Activated CD8-positive, alpha-beta memory T cell treated with anti-CD3 and anti-CD28 coated beads for 36 hours (primary cell): ENCODE data around the gene IL10RB. TPM values are rescaled to one million over a fixed set of nuclear protein-coding genes. Genes with fewer than 3 reads are reported as not detected.

Experiments
- CTCF ChIA-PET: fragments of 350-600 bp; sonication (Branson Sonifier 250); formaldehyde crosslinking; loops from one replicate; lab custom pipeline; 2021; ENCODE audit warnings: antibody characterized with exemption; lab: Charles Lee
- POLR2A ChIA-PET: fragments of 350-600 bp; sonication (Branson Sonifier 250); formaldehyde crosslinking; loops from one replicate; lab custom pipeline; 2021; ENCODE audit warnings: antibody characterized with exemption; lab: Charles Lee
- total RNA-seq, 2 experiments: library from RNA; stranded (reverse); gene quantifications; one replicate each; pipeline ENCODE4 v1.2.3, GENCODE V29; 2021

The IL10RB gene
- total RNA-seq, 2 experiments from 2014 or later = 21.7 to 24.1 TPM

- ChIA-PET CTCF (interaction anchor here (1.2 to 1.5 kb wide), 3 partner anchors 10 to 69 kb away, joined by 3 to 4 read pairs (median 3); partner anchors contain the start of gene IFNAR1), POLR2A (interaction anchor here (2.2 kb wide), 1 partner anchor 10 kb away, joined by 5 read pairs; the partner anchor contains the start of gene IL10RB)
These were observed 10.1 kb upstream of the IL10RB start for GRCh38 chr21:33256019-33256418.

DNA sequence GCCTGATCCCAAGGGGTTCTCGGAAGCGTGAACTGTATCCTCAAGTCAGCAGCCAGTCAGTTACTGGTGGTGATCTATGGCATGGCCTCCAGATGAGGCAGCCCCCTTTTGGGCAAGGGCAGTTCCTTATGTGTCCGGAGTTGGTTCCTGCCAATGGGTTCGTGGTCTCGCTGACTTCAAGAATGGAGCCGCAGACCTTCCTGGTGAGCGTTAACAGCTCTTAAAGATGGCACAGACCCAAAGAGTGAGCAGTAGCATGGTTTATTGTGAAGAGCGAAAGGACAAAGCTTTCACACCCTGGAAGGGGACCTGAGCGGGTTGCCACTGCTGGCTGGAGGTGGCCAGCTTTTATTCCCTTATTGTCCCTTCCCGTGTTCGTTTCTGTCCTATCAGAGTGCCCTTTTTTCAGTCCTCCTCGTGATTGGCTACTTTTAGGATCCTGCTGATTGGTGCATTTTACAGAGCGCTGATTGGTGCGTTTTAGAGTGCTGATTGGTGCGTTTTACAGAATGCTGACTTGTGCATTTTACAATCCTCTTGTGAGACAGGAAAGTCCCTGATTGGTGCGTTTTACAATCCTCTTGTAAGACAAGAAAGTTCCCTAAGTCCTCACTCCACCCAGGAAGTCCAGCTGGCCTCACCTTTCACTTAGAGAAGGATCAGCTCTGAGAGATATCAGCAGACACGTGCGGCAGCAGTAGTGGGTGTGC is 8.9 kb upstream of the IL10RB start:
- POLR2A ChIA-PET = interaction anchor here (0.6 to 2.2 kb wide), 2 partner anchors 9 to 18 kb away, joined by 3 to 5 read pairs; partner anchors contain the start of gene IL10RB
- CTCF ChIA-PET = interaction anchor here (0.6 to 1.5 kb wide), 3 partner anchors 9 to 318 kb away, joined by 3 to 4 read pairs (median 3); partner anchors contain the start of genes IFNAR1 and IL10RB

DNA sequence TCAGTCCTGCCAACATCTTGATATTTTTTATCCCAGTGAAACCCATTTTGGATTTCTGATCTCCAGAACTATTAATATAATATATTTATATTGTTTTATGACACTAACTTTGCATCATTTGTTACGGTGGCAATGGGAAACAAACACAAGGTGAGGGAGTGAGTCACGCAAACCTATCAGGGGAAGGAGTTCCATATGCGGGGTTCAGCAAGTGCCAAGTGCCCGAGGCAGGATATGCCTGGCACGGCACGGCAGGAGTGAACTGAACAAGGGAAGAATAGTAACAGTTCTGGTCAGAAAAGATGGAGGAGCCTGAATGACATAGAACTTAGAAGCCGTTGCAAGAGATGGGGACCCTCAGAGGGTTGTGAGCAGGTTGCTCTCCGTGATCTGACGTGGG is 7.7 kb upstream of the IL10RB start:
- ChIA-PET CTCF (no interaction called here), POLR2A (no interaction called here)

DNA sequence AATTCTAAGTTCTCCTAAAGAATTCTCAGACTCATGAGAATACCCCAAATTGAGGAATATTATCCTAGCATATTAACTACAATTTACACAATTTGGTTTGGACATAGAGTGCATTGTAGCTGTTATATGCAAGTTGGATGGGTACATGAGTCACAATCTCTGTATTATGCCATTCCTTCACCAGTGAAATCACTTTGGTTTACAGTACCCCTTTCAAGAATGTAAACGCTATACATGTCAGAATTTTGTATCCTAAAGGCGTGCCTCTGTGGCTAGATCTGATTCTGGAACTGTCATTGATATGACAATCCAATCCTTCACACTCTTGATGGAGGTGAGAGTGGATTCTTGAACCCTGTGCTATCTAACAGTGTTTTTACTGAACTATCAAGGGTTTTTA is 6.7 kb upstream of the IL10RB start:
- ChIA-PET POLR2A (no interaction called here), CTCF (no interaction called here)

DNA sequence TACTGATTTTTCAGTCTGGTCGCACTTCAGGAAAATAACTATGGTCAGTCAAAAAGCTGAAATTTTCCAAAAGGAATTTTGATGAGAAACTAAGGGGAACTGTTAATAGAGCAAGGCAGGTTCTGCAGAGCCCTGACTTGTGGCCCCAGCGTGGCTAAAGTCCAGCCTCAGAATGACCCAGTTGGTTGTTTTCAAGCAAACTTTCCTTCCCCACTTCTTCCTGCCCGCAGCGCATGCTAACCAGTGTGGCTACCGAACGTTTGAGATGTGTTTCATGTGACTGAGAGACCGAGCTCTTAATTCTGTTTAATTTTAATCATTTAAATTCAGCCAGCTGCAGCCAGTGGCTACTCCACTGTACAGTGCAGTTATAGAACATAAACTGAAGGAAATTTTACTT is 6.2 kb upstream of the IL10RB start:
- POLR2A ChIA-PET = no interaction called here
- CTCF ChIA-PET = no interaction called here

- CTCF ChIA-PET = no interaction called here
- POLR2A ChIA-PET = no interaction called here
These were observed 4.5 kb upstream of the IL10RB start for GRCh38 chr21:33261635-33262034.

GRCh38 chr21:33262921-33263320 is 3.2 kb upstream of the IL10RB start:
- POLR2A ChIA-PET = no interaction called here
- CTCF ChIA-PET = no interaction called here

DNA sequence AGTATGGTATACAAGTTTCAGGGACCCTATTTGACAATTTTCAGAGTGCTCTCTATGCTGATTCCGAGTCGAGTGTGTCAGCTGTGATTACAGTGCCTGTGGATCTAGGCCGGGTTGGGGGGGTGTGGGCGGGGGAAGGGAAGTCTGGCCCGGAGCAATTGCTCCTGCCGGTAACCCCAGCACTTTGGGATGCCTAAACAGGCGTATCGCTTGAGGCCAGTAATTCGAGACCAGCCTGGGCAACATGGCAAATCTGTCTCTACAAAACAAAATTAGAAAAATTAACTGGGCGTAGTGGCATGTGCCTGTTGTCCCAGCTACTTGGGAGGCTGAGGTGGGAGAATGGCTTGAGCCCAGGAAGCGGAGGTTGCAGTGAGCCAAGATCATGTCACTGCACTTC is 1.6 kb upstream of the IL10RB start:
- CTCF ChIA-PET = no interaction called here
- POLR2A ChIA-PET = no interaction called here

GRCh38 chr21:33265664-33266049 is 510 bp upstream of the IL10RB start:
- ChIA-PET CTCF (interaction anchor here (0.7 to 2.1 kb wide), 3 partner anchors 8 to 95 kb away, joined by 3 to 6 read pairs (median 3); no protein-coding TSS in a partner anchor), POLR2A (interaction anchor here (0.6 to 1.7 kb wide), 5 partner anchors 10 to 59 kb away, joined by 3 to 6 read pairs (median 4); partner anchors contain the start of gene IFNAR1)

- CTCF ChIA-PET = interaction anchor here (1.0 to 2.1 kb wide), 4 partner anchors 67 to 178 kb away, joined by 3 to 6 read pairs (median 4); no protein-coding TSS in a partner anchor
- POLR2A ChIA-PET = interaction anchor here (1.1 to 1.7 kb wide), 4 partner anchors 11 to 58 kb away, joined by 3 to 6 read pairs (median 4); partner anchors contain the start of gene IFNAR1
These were observed 595 bp downstream of the IL10RB start for GRCh38 chr21:33266789-33267135.

- ChIA-PET CTCF (interaction anchor here (0.7 to 2.1 kb wide), 5 partner anchors 33 to 479 kb away, joined by 3 to 6 read pairs (median 3); no protein-coding TSS in a partner anchor), POLR2A (interaction anchor here (1.1 to 1.4 kb wide), 2 partner anchors 14 to 29 kb away, joined by 3 to 4 read pairs; no protein-coding TSS in a partner anchor)
These were observed 1.1 kb downstream of the IL10RB start for GRCh38 chr21:33267250-33267649.

DNA sequence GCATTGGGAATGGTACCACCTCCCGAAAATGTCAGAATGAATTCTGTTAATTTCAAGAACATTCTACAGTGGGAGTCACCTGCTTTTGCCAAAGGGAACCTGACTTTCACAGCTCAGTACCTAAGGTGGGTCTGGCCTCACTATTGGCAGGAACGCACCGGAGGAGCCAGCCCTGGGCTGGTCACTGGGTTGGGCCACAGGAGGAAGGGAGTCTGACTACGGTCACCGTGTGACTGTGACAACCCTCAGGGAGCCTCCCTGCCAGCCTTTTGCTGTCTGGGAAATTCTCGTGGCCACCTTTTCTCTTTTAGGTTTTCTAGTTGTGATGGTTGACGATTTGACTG is 2.2 kb downstream of the IL10RB start:
- CTCF ChIA-PET = interaction anchor here (1.2 to 2.0 kb wide), 2 partner anchors 48 to 71 kb away, joined by 4 to 5 read pairs; no protein-coding TSS in a partner anchor

GRCh38 chr21:33268737-33269441 is 2.7 kb downstream of the IL10RB start:
- ChIA-PET POLR2A (no interaction called here), CTCF (interaction anchor here (1.2 kb wide), 1 partner anchor 49 kb away, joined by 4 read pairs; no protein-coding TSS in a partner anchor)

More for the DNA sequence above, 2.2 kb downstream of the IL10RB start:
- POLR2A ChIA-PET = interaction anchor here (0.5 kb wide), 1 partner anchor 17 kb away, joined by 3 read pairs; no protein-coding TSS in a partner anchor

DNA sequence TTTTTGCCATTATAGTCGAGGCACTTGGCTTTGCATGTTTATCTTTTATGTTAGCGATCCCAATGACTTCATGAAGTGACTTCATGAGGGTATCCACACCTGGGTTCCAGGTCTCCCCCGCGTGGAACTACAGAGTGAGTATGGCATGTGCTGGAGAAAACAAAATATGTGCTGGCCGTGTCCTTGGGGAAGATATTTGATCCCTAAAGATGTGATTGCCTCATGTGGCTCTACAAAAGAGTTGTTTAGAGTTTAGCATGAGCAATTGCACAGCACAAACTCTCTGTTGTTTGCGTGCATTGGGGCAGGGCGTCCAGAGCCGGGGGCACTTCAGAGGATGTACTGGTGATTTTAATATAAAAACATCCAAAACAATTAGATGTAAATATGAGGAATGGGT is 4.8 kb downstream of the IL10RB start:
- ChIA-PET POLR2A (interaction anchor here (0.6 kb wide), 1 partner anchor 42 kb away, joined by 4 read pairs; no protein-coding TSS in a partner anchor), CTCF (interaction anchor here (0.7 to 0.8 kb wide), 2 partner anchors 74 to 250 kb away, joined by 3 read pairs; no protein-coding TSS in a partner anchor)

GRCh38 chr21:33273044-33273443 is 6.9 kb downstream of the IL10RB start:
- CTCF ChIA-PET = no interaction called here
- POLR2A ChIA-PET = no interaction called here

DNA sequence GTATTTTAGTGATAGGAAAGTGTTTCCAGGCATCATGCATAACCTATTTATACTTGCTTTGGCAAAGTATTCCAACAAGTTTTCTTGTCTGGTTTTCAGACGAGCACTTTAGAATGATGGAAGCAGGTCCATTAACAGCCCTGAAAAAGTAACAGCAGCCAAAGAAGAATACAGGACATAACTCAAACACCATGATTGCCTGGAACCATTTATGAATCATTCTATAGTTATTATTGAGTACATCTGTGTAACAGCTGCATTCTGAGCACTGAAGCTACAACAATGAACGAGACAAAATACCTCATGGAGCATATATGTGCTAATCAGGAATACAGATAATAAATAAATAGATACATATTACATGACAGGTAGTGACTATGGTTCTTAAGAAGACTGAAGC is 12.6 kb downstream of the IL10RB start:
- ChIA-PET CTCF (no interaction called here), POLR2A (no interaction called here)

GRCh38 chr21:33279330-33279820 is 13.2 kb downstream of the IL10RB start:
- POLR2A ChIA-PET = interaction anchor here (0.6 kb wide), 1 partner anchor 76 kb away, joined by 5 read pairs; no protein-coding TSS in a partner anchor
- CTCF ChIA-PET = no interaction called here

- CTCF ChIA-PET = no interaction called here
- POLR2A ChIA-PET = no interaction called here
These were observed 15.0 kb downstream of the IL10RB start for GRCh38 chr21:33281096-33281652.

DNA sequence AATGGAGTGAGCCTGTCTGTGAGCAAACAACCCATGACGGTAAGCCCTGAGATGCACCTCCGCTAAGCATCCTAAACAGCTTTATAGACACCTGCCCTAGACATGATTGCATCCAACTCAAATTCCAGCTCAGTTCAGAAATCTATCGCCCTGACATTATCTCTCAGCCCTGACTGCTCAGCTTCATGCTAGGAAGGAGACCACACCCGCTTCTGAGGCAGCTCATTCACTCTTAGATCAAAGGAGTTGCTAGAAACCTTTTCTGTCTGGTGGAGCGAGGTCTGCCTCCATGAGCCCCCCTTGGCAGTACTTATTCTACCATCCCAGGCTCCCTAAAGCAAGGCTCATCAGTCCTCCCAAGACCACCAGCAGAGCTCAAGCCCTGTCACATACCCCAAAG is 17.0 kb downstream of the IL10RB start:
- ChIA-PET CTCF (interaction anchor here (0.6 kb wide), 1 partner anchor 219 kb away, joined by 3 read pairs; no protein-coding TSS in a partner anchor), POLR2A (no interaction called here)
